ENCODE results near the gene SPAST. TPM values are rescaled to one million over a fixed set of nuclear protein-coding genes. Genes with fewer than 3 reads are reported as not detected.
A peak's percentile ranks its signal among the peaks of the same experiment; 100 is the strongest.
"Not testable (repeated sequence)": the region's sequence is repeated elsewhere in the genome, so short reads cannot be mapped to it uniquely, and the experiment has no call there.

SPAST gene
- total RNA-seq, 1 donor from 2014 or later, result 10.7 TPM

- intact Hi-C loops (cut with DNase I), result no loop called here
- no peak for ATAC-seq (ENCODE audit: poor library complexity)
- no peak for DNase-seq
These were observed 44.8 kb downstream of the SPAST start for GRCh38 chr2:32108111-32108510.

GRCh38 chr2:32118055-32118454, 54.7 kb downstream of the SPAST start:
- intact Hi-C loops (cut with DNase I), result no loop called here
- ATAC-seq (ENCODE audit: poor library complexity) (no peak), DNase-seq (no peak)

- intact Hi-C loops (cut with DNase I), result no loop called here
- no peak for ATAC-seq (ENCODE audit: poor library complexity)
These were observed 55.8 kb downstream of the SPAST start for GRCh38 chr2:32119161-32119560.

GRCh38 chr2:32124660-32125059, 61.3 kb downstream of the SPAST start:
- ATAC-seq (ENCODE audit: poor library complexity) (no peak), DNase-seq (no peak)
- intact Hi-C loops (cut with DNase I), result no loop called here

More at GRCh38 chr2:32119161-32119560, 55.8 kb downstream of the SPAST start:
- DNase-seq, result no peak

DNA sequence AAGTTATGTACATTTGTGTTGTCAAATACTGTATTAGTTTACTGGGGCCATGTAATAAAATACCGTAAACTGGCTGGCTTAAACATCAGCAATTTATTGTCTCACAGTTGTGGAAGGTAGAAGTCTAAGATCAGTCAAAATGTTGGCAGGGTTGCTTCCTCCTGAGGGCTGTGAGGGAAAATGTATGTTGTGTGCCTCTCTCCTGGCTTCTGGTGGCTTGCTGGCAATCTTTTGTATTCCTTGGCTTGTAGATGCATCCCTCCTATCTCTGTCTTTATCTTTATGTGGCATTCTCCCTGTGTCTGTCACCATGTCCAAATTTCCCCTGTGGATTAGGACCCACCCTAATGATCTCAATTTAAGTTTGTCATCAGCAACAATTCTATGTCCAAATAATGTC, 65.3 kb downstream of the SPAST start:
- intact Hi-C loops (cut with DNase I), result no loop called here
- no peak for ATAC-seq (ENCODE audit: poor library complexity)
- no peak for DNase-seq

DNA sequence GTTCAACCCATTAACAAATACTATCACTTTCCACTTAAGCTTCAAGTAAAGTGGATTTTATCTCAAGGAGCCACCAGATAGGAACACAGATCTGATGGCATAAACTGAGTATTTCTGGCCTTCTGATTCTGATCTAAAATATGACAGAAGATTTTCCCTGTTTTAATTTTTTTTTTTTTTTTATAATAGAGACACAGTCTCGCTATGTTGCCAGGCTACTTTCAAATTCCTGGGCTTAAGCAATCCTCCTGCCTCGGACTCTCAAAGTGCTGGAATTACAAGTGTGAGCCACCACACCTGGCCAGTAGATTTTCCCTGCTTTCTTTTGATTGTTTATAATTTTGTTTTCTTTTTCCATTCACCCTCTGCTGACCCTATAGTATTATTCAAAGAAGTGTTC, 65.7 kb downstream of the SPAST start:
- no peak for DNase-seq
- no peak for ATAC-seq (ENCODE audit: poor library complexity)
- intact Hi-C loops (cut with DNase I), result no loop called here

DNA sequence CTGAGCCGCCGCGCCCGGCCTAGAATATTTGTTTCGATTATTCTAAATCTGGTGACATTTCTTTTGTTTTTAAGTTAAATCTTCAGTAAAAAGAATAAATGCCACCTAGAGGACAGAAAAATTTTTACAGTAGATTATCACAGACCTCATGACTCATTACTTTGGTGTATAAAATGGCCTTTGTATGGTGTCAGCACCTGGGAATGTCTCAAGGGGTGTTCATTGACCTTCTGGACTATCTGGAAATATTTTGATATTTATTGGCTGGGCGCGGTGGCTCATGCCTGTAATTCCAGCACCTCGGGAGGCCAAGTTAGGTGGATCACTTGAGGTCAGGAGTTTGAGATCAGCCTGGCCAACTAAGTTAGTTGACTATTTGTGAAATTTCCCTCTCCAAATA, 72.1 kb downstream of the SPAST start:
- no peak for DNase-seq
- intact Hi-C loops (cut with DNase I), result no loop called here
- peak; percentile 41 for ATAC-seq (ENCODE audit: poor library complexity)

DNA sequence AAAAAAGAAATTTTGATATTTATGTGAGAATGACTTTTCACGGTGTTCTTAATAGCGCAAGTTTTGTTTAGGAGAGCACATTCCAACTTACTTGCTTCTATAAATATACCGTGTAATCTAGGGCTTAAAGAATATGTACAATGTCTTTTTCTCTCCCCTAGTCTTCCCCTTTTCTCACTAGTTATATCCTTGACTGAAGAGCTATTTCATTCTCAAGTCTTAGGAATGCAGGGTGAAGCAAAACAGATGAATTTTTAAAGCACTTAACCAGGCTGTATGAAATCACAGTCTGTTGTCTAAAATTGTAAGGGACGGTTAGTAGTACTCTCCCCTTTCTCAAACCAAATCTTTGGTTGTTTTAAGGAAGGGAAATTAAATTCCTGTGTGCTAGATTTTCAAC, 72.7 kb downstream of the SPAST start:
- intact Hi-C loops (cut with DNase I), result no loop called here
- no peak for DNase-seq
- ATAC-seq (ENCODE audit: poor library complexity), result no peak

DNA sequence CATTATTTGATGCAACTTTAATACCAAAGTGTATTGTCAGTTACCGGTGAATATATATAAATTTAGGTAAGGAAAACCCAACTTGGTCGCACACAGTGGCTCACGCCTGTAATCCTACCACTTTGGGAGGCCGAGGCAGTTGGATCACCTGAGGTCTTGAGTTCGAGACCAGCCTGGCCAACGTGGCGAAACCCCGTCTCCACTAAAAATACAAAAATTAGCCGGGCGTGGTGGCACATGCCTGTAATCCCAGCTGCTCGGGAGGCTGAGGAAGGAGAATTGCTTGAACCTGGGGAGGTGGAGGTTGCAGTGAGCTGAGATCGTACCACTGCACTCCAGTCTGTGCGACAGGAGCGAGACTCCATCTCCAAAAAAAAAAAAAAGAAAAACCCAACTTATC, 88.2 kb downstream of the SPAST start:
- DNase-seq, result not testable (repeated sequence)

DNA sequence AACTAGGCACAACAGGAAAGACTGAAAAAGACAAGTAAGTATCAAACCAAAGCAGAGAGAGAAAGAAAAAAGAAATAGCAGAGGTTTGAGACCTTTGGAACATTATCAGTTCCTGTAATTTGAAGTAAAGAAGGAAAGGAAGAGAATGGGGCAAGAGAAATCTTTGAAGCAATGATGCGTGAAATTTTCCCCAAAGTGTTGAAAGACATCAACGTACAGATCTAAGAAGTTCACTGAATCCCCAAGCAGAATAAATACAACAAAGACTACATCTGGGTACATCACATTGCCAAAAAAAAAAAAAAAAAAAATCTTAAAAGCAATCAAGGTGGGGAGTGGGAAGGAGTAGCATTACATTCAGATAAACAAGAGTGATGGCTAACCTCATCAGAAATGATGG, 96.3 kb downstream of the SPAST start:
- ATAC-seq (ENCODE audit: poor library complexity), result no peak
- intact Hi-C loops (cut with DNase I), result no loop called here

More for the DNA sequence above, 88.2 kb downstream of the SPAST start:
- ATAC-seq (ENCODE audit: poor library complexity); intact Hi-C loops (cut with DNase I): not testable (repeated sequence)

DNA sequence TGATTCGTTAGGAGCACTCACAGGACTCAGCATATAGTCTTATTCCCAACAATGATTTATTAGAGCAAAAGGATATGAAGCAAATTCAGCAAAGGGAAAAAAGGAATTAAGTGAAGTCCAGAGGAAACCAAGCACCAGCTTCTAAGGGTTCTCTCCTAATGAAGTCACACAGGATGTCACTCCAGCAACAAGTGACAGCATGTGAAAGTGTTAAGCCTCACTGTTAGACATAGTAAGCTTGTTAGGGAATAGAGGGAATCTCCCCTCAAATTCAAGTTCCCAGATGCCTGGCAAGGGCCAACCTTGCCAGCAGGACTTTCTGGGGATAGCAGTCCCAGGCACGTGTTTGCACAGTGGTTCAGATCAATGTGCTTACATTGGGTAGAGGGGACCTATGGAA, 97.9 kb downstream of the SPAST start:
- intact Hi-C loops (cut with DNase I), result no loop called here
- no peak for ATAC-seq (ENCODE audit: poor library complexity)
- no peak for DNase-seq

More for the DNA sequence above, 96.3 kb downstream of the SPAST start:
- DNase-seq, result no peak

GRCh38 chr2:32164254-32164653, 100.9 kb downstream of the SPAST start:
- intact Hi-C loops (cut with DNase I); ATAC-seq (ENCODE audit: poor library complexity); DNase-seq: not testable (repeated sequence)

GRCh38 chr2:32165027-32165347, 101.6 kb downstream of the SPAST start:
- peak; percentile 18 for ATAC-seq (ENCODE audit: poor library complexity)
- DNase-seq; intact Hi-C loops (cut with DNase I): not testable (repeated sequence)

DNA sequence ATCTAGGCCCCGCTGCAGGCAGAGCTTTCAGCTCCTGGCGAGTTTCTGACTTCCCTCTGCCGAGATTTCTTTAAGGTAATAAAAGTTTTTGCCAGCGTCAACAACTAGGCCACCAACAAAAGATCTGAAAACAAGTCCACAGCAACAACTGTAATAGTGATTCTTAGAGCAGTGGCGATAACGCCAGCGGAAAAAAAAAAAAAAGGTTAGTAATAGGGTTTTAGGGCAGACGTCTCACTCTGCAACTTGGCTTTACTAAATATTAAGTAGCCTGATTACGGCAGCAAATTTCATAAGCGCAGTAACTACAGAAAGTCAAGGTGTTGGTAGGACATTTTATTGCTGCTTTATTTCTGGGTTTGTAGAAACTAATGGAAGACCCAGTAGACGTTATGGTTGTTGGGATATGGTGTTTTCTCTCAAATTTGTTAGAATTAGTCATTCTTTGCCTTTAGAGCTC, 102.8 kb downstream of the SPAST start:
- DNase-seq (no peak), ATAC-seq (ENCODE audit: poor library complexity) (no peak)
- intact Hi-C loops (cut with DNase I), result no loop called here

DNA sequence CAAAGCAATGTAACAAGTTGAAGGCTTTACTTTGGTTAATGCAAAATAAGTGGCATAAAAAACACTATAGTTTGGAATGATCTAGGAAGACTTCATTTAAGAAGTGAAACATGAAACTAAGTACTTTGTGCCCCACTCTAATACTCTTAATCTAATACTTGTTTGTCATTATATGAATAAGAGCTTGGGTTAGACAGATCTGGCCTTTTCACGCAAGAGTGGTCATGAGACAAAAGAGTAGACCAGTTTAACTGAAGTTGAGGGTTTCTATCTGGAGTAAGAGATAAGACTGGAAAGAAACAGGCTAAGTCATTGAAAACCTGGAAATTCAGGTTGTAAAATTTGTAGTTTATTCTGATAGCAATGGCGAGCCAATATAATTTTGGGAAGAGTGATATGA, 105.2 kb downstream of the SPAST start:
- DNase-seq (no peak), ATAC-seq (ENCODE audit: poor library complexity) (no peak)
- intact Hi-C loops (cut with DNase I), result no loop called here

DNA sequence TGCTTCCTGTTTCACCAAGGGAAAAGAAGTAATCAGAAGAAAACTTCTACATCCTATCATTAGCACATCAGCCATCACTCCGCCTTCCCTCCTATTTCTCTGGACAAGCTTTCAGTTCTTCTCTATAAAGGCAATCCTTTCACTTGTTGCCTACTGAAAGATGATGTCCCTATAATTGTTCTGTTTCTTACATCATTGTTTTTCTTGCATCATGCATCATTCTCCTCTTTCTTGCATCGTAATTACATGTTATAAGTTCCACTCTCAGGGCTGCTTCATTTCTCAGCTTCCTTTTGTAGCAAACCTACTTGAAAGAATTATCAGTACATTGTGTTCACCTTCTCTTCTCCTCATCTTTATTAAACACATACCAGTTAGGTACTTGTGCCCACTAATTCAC, 109.5 kb downstream of the SPAST start:
- no peak for ATAC-seq (ENCODE audit: poor library complexity)
- DNase-seq, result no peak
- intact Hi-C loops (cut with DNase I), result no loop called here

- intact Hi-C loops (cut with DNase I), result no loop called here
- DNase-seq (no peak), ATAC-seq (ENCODE audit: poor library complexity) (no peak)
These were observed 119.3 kb downstream of the SPAST start for GRCh38 chr2:32182667-32183066.

GRCh38 chr2:32189011-32189410, 125.7 kb downstream of the SPAST start:
- no peak for ATAC-seq (ENCODE audit: poor library complexity)
- DNase-seq, result no peak
- intact Hi-C loops (cut with DNase I), result no loop called here

DNA sequence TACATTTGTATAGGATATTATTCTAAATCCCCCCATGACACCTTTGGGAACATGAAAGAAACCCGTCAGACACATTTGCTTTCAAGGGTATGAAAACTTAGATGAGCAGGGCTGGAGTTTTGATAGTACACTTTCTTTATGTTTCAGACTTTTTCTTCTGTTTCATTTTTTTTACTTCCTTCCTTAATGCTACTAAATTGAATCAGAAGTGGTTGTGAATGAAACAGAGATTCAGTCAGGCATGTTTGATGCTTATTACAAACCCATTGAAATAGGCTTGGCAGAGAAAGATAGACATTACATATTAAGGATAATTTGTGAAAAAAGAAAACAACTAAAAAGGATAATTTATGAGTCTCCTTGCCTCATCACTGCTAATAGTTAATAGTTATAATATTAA, 129.1 kb downstream of the SPAST start:
- DNase-seq (no peak), ATAC-seq (ENCODE audit: poor library complexity) (no peak)
- intact Hi-C loops (cut with DNase I), result no loop called here

GRCh38 chr2:32200814-32201213, 137.5 kb downstream of the SPAST start:
- ATAC-seq (ENCODE audit: poor library complexity) (no peak), DNase-seq (no peak)
- intact Hi-C loops (cut with DNase I), result no loop called here

GRCh38 chr2:32203428-32203827, 140.1 kb downstream of the SPAST start:
- DNase-seq; ATAC-seq (ENCODE audit: poor library complexity); intact Hi-C loops (cut with DNase I): not testable (repeated sequence)

Measured in Right ventricle myocardium superior (tissue), 1 donor.